ENCODE results near the gene CCDC106. TPM values are rescaled to one million over a fixed set of nuclear protein-coding genes. Genes with fewer than 3 reads are reported as not detected.

Gene CCDC106
- total and polyA plus RNA-seq, 2 of the 4 experiments (the other 2 are of a cell fraction): 2.3 to 13.6 TPM

DNA sequence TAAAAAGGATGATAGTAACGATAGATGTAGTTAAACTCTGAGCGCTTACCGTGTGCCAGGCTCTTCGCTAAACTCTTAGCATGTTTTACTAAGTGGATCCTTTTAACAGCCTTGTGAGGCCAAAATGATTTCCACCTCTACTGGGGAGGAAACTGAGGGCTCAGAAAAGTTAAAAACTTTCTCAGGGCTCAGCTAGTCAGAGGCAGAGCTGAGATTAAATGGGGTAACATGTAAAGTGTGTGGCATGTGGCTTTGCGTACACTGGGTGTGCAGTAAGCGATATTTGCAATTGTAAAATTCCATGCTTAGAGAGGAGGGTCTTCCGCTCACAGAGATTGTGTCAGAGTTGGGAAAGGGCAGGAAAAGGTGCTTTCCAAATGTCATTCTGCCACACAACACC, 8.5 kb downstream of the CCDC106 start:
- ChIA-PET POLR2A (ENCODE audit: unreplicated experiment) (no interaction called here), CTCF (interaction anchor here (1.3 kb wide), 1 partner anchor 15 kb away, joined by 5 read pairs; no protein-coding TSS in a partner anchor)
- Histone ChIP-seq H3K79me1 (ENCODE audit: low read depth in 1 of 2, low read length in 2 of 2) (peaks cover 0 to 23% of the 10 kb centered on the region in 2 experiments; a peak in 2 of 4 replicates), H2AFZ (replicated peaks; ENCODE audit: low read length, poor library complexity) (no peak overlapping the region), H3K4ac (ENCODE audit: low read depth, low read length) (no peak overlapping the region), H3K9me1 (ENCODE audit: insufficient read depth, low read length) (peaks cover 13% of the 10 kb centered on the region), H2BK20ac (ENCODE audit: low read depth, low read length) (no peak overlapping the region), H2BK120ac (ENCODE audit: low read depth, low read length) (no peak overlapping the region), H3K9me3 (ENCODE audit: control insufficient read depth, insufficient read depth, low read length) (no peaks in the 10 kb centered on the region), H3K4me2 (ENCODE audit: low read depth, low read length) (peak overlapping the region; percentile 92), H2BK5ac (ENCODE audit: low read depth, low read length, poor library complexity, severe bottlenecking) (no peak overlapping the region), H3K23ac (ENCODE audit: low read depth, low read length) (peak overlapping the region; percentile 70), H4K5ac (ENCODE audit: low read depth, low read length) (no peak overlapping the region), H3K36me3 (ENCODE audit: control insufficient read depth, insufficient read depth, low read length) (peaks cover 27% of the 10 kb centered on the region), H3K9ac (ENCODE audit: low read depth, low read length) (peak overlapping the region; percentile 81), H3K14ac (replicated peaks; ENCODE audit: low read depth, low read length) (no peak overlapping the region), H3K4me1 (ENCODE audit: control insufficient read depth, insufficient read depth, low read length) (peaks cover 10% of the 10 kb centered on the region), H3K27ac (ENCODE audit: insufficient read depth, low read length) (no peak overlapping the region), H3K27me3 (ENCODE audit: control insufficient read depth, insufficient read depth, low read length) (no peaks in the 10 kb centered on the region), H3K56ac (ENCODE audit: extremely low read depth, insufficient read depth, low read length) (no peak overlapping the region), H3K4me3 (ENCODE audit: insufficient read depth, low read depth, low read length) (peak overlapping the region; percentile 79), H2AK5ac (ENCODE audit: low read depth, low read length) (no peak overlapping the region), H4K91ac (ENCODE audit: insufficient read depth, low read depth, low read length) (no peak overlapping the region), H4K8ac (ENCODE audit: low read depth in 2 of 2, low read length in 2 of 2) (no peak overlapping the region), H2BK15ac (ENCODE audit: low read depth, low read length) (no peak overlapping the region), H2AK9ac (replicated peaks; ENCODE audit: low read depth, low read length, poor library complexity) (no peak overlapping the region), H4K20me1 (ENCODE audit: insufficient read depth, low read length) (peaks cover 69% of the 10 kb centered on the region), H3K18ac (ENCODE audit: low read depth, low read length) (no peak overlapping the region)
- BruUV-seq (replicated peaks): no TSS peak
- DNase-seq: no peak
- no peak for TF ChIP-seq MAZ (IDR thresholded peaks at IDR 0.05; ENCODE audit: borderline replicate concordance, low read depth, low read length)
- TF ChIP-seq CEBPB (IDR thresholded peaks at IDR 0.05; ENCODE audit: low read depth, low read length): no peak
- TF ChIP-seq MXI1 (IDR thresholded peaks at IDR 0.05; ENCODE audit: borderline replicate concordance, low read depth, low read length): no peak
- TF ChIP-seq MAFK (IDR thresholded peaks at IDR 0.05; ENCODE audit: low read depth, low read length): no peak
- TF ChIP-seq, protein P1, sequence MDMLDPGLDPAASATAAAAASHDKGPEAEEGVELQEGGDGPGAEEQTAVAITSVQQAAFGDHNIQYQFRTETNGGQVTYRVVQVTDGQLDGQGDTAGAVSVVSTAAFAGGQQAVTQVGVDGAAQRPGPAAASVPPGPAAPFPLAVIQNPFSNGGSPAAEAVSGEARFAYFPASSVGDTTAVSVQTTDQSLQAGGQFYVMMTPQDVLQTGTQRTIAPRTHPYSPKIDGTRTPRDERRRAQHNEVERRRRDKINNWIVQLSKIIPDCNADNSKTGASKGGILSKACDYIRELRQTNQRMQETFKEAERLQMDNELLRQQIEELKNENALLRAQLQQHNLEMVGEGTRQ (IDR thresholded peaks at IDR 0.05; ENCODE audit: low read depth, low read length): no peak
- no peak for TF ChIP-seq RCOR1 (IDR thresholded peaks at IDR 0.05; ENCODE audit: insufficient replicate concordance, low read length)
- TF ChIP-seq FOS (IDR thresholded peaks at IDR 0.05; ENCODE audit: low read depth, low read length): no peak
- TF ChIP-seq POLR2A (IDR thresholded peaks at IDR 0.05; ENCODE audit: low read depth, low read length): no peak
- no peak for TF ChIP-seq RFX5 (IDR thresholded peaks at IDR 0.05; ENCODE audit: low read depth, low read length)
- no peak for TF ChIP-seq RAD21 (IDR thresholded peaks at IDR 0.05; ENCODE audit: low read length)
- TF ChIP-seq NFE2L2 (IDR thresholded peaks at IDR 0.05; ENCODE audit: low read depth, low read length): no peak
- TF ChIP-seq, protein P2, sequence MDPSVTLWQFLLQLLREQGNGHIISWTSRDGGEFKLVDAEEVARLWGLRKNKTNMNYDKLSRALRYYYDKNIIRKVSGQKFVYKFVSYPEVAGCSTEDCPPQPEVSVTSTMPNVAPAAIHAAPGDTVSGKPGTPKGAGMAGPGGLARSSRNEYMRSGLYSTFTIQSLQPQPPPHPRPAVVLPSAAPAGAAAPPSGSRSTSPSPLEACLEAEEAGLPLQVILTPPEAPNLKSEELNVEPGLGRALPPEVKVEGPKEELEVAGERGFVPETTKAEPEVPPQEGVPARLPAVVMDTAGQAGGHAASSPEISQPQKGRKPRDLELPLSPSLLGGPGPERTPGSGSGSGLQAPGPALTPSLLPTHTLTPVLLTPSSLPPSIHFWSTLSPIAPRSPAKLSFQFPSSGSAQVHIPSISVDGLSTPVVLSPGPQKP (IDR thresholded peaks at IDR 0.05; ENCODE audit: borderline replicate concordance, low read depth, low read length): no peak
- dilution Hi-C loops (cut with HindIII; ENCODE audit: low sequenced_read_pairs, unreplicated experiment) (no loop called here), in situ Hi-C loops (cut with MboI; ENCODE audit: low sequenced_read_pairs) (loop anchor here (25.0 kb wide), 2 partner anchors 1194 to 1519 kb away; partner anchors contain the start of genes CDC42EP5, CNOT3 and LENG9), intact Hi-C loops (cut with micrococcal nuclease) (no loop called here)
- WGBS, 2 experiments (ENCODE audit: extremely low coverage in 2 of 2, insufficient read length in 1 of 2): no CpG with 5 or more reads among the region's 7 CpGs
- no peak for ATAC-seq (ENCODE audit: low read depth)

Measured in IMR-90 (cell line).